NCI-H2227 (cell line): ENCODE results near the gene MYL4.
"Not testable (repeated sequence)": the region's sequence is repeated elsewhere in the genome, so short reads cannot be mapped to it uniquely, and the experiment has no call there.

Experiments used
- DNase-seq: peaks from one replicate; lab custom pipeline; 2025; ENCODE audit not compliant: unreplicated experiment; lab: John Stamatoyannopoulos, UW

MYL4 gene

DNA sequence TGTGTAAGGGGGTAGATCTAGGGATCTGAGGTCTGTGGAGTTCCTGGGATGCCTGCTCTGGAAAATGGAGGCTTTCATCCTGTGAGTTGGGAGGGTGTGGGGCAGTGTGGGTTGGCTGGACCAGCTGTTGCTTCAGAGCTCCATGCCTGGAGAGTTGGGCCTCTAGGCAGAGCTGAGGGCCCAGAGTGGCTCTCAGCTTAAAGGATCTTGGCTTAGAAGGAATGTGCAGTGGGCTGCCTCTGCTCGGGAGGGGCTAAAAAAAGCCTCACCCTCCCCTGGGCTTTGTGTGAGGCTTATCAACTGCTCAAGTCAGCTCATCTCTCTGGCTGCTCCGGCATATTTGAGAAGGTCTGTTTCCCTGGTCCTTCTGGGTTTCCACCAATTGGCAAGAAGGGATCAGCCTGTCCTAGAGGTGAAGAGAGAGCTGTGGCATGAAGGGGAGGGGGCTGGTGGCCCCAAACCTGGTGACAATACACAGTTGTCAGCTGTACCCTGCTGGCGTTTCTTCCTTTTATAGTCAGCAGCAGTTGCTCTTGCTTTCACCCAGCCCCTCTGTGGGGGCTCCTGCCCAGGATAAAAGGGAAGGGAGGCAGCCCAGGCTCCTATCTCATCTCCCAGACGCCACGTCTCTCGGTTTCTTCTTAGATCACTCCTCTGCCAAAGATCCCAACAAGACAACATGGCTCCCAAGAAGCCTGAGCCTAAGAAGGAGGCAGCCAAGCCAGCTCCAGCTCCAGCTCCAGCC, at the start of gene MYL4:
TSS of gene MYL4 (plus strand) at position 605 of the 745 bp plus-strand sequence. CDS start at position 680, 75 bp downstream.
- DNase-seq: no peak

DNA sequence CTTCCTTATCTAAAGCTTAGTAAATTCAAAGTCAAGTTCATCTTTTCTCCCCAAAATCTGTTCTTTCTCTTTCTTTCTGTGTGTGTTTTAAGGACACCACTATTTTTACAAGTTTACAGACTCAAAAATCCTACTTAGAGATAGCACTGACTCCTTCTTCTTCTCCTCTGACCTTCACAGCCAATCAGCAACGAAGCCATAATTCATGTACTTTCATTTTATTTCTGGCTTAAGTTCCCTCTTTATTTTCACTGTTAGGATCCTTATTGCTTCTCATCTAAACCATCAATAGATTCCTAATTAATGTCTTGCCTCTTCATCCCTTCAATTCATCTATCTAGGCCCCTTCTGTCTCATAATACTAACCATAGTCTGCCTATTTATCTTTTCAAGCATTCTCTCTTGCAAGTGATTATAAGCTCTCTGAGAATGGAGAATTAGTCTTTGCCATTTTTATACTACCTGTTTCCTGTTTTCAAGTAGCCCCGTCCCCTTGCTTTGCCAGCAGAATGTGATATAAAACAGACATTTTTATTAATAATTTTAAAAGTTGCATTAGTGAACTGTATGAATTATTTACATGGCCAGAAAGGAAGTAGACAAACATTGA, 47.0 kb upstream of the MYL4 start:
- no peak for DNase-seq

DNA sequence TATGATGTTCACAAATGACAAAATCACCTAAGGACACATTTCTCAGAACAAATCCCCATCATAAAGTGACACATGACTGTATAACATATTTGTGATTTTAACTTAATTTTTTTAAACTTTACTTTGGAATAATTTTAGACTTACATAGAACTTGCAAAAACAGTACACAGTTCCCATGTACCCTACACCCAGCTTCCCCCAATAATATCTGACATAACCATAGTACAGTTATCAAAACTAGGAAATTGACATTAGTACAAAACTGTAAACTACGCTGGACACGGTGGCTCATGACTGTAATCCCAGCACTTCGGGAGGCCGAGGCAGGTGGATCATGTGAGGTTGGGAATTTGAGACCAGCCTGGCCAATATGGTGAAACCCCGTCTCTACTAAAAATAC, 44.9 kb upstream of the MYL4 start:
- no peak for DNase-seq

DNA sequence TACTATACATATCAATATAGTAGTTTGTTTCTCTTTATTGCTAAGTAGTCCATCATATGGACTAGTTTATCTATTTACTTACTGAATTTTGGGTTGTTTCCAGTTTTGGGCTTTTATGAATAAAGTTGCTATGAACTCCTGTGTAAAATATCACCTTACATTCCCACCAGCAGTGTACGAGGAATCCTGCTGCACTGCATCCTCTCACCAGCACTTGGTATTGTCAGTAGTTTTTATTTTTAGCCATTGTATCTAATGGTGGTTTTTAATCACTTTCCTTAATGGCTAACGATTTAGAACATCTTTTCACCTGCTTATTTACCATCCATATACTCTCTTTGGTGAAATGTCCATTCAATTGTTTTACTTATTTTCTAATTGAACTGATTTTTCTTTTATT, 44.0 kb upstream of the MYL4 start:
- DNase-seq: no peak

DNA sequence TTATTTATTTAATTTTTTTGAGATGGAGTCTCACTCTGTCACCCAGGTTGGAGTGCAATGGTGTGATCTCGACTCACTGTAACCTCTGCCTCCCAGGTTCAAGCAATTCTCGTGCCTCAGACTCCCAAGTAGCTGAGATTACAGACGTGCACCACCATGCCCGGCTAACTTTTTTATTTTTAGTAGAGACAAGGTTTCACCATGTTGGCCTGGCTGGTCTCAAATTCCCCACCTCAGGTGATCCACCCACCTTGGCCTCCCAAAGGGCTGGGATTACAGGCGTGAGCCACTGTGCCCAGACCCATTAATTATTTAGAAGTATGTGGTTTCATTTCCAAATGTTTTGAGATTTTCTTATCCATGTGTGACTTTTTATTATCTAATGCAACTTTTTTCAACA, 42.3 kb upstream of the MYL4 start:
- not testable (repeated sequence) for DNase-seq

DNA sequence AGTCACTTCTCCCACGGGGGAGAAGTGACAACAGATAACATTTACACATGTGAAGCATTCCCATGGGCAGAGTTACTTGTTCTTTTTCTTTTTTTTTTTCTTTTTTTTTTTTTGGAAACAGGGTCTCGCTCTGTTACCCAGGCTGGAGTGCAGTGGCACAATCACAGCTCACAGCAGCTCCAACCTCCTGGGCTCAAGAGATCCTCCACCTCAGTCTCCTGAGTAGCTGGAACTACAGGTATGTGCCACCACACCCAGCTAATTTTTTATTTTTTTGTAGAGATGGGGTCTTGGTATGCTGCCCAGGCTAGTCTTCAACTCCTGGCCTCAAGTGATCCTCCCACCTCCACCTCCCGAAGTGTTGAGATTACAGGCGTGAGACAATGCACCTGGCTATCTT, 40.3 kb upstream of the MYL4 start:
- not testable (repeated sequence) for DNase-seq

DNA sequence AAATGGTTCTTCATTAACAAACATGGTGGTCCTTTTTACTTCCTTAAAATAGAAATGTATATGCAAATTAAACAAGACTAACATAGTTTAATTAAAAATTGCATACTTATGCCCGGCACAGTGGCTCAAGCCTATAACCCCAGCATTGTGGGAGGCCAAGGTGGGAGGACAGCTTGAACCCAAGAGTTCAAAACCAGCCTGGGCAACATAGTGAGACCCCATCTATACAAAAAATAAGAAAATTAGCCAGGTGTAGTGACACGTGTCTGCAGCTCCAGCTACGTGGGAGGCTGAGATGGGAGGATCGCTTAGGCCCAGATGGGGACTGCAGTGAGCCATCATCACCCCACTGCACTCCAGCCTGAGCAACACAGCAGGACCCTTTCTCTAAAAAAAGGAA, 38.4 kb upstream of the MYL4 start:
- DNase-seq: no peak

DNA sequence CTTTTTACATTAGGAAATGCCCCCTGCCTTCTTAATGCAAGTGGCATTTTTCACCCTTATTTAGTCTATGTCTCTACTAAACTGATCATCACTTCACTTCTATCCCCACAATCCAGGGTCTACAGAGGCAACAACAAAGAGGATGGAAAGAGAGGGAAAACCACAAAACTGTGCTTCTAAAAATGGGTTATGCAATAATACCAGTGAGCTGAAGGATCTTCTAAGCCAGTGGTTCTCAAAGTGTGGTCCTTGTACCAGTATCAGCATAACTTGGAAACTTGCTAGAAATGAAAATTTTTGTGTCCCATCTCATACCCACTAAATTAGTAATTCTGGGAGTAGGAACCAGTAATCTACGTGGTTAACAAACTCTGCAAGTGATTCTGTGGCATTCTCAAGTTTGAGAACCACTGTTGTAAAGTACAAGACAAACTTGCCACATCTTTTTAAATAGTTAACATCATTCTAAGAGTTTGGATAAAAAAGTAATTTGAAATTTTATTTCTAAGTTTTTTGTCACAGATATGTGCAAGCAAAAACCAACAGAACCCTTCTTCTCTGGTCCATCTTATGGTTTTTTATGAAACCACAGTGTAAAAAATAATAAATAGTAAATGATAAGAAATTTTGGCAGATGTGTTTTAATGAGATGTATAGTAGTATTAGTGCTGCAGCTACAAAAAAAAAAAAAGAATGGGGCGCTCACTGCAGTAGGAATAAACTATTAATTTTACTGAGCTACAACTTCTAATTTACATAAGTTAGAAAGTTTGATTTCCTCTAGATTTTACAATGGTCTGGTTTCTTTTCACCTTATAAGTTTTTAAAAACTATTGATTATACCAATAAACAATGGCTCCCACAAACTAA, 36.2 kb upstream of the MYL4 start:
- no peak for DNase-seq

DNA sequence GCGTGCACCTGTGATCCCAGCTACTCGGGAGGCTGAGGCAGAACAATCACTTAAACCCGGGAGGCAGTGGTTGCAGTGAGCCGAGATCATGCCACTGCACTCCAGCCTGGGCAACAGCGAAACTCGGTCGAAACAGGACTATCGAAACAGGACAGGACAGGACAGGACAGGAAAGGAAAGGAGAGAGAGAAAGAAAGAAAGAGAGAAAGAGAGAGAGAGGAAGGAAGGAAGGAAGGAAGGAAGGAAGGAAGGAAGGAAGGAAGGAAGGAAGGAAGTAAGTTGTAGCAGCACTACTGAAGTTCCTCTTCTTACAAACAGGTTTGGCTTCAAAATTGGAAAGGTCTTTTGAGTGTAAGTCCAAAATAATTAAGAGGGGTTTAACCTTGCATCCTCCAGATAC, 34.3 kb upstream of the MYL4 start:
- DNase-seq: not testable (repeated sequence)

DNA sequence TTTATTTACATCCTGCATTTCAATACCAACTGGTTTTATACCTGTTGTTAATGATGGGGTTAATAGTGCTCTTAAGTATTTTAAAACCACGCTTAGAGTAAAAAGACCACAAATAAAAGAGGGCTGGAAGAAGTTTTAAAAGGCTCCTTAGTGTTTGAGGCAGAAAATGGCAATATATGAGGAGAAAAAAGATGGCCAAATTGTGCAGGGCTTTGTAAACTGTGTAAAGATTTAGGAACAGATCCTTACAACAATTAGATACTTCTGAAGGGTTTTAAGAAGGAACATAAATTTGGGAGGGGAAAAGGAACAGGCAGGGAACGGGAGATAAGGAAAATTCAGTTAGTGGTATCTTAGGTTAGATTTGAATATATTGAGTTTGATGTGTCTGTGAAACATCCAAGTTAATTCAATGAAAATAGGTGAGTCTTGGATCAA, 32.7 kb upstream of the MYL4 start:
- DNase-seq: no peak

DNA sequence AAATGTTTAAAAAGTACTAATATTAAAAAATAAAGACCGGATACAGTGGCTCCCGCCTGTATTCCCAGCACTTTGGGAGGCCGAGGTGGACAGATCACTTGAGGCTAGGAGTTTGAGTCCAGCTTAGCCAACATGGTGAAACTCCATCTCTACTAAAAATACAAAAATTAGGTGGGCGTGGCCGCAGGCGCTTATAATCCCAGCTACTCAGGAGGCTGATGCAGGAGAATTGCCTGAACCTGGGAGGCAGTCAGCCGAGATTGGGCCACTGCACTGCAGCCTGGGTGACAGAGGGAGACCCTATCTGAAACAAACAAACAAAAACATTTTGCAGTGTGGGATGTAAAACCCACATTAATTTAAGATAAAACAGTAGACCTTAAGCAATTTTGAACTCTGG, 31.9 kb upstream of the MYL4 start:
- no peak for DNase-seq

DNA sequence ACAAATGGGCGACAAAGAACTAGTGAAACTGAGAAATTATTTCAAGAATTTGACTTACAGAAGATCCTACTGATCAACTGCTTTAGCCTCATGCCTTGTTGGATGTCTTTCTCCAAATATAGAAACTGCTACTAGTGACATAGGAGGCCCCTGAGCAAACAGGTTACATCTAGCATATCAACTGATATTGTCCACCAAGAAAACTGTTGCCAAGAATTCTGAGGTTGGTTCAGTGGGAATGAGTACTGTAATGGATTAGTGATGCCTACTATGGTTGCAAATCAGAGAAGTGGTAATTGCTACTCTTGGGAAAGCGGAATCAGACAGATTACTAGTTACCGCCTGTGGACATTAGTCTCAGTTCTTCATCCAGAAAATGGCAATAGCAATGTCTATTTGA, 30.0 kb upstream of the MYL4 start:
- DNase-seq: no peak

DNA sequence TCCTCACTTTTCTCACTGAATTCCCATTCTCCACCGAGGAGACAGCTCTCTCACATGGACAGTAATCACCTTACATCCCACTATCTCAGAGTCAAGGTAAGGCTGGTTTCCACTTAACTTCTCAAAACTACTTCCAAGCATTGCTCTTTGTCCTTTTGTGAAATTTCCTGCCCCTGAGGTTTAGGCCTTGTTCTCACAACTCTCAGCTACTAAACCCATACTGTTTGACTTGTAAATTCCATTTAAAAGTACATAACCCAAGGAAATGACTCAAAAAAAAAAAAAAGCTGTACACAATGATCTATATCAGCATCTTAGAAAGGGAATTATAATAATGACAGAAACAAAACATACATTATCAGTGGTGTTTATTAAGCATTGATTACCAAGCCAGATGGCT, 28.8 kb upstream of the MYL4 start:
- no peak for DNase-seq

DNA sequence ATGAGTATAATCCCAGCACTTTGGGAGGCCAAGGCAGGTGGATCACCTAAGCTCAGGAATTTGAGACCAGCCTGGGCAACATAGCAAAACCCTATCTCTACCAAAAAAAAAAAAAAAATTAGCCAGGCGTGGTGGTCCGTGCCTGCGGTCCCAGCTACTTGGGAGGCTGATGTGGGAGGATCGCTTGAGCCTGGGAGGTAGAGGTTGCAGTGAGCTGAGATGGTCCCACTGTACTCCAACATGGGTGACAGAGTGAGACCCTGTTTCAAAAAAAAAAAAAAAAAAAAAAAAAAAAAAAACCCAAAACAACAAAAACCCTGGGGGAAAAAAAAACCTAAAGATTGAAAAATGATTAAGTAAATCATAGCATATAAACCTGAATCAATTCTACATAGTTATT, 28.2 kb upstream of the MYL4 start:
- DNase-seq: not testable (repeated sequence)

DNA sequence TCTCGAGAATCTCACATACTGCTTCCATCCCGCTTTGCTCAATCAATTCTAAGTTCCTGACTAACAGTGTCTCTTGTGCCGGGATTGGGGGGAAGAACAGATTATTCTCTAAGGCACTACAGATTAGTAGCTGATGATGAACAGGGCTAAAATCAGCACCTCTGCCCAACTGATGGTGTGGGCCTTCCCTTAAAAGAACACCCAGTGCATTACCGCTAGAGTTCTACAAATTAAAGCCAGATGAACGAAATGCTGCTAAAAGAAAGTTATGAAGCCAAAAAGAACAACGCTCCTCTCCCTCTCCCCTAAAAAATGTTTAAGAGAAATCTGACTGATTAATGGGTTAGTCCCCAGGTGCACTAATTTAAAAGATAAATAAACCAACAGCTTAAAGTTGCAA, 24.5 kb upstream of the MYL4 start:
- no peak for DNase-seq

DNA sequence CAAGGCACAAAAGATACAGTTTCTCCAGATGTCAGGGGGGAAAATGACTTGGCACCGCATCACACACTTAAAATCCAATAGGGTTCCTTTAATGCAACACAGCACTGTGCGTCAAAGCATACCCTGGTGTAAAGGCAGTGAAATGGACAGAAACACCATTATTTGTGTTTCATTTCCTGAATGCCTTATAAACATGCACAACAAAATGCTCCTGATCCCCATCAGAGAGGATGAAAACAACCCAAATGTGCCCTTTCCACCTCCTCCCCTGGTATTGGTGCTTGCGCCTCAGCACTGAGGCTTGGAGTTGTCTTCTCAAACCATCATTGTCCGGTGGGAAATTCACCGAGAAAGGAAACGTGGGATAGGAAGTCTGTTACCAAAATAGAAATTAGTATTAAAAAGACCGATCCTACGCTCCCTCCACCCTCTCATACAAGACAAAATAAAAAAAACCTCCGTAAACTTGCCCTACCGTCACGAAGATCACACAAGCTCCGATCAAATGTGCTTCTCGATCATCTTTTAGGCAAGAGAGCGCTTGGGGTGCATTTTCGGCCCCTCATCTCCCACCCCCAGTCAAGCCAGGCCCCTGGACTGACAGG, 20.8 kb upstream of the MYL4 start:
- no peak for DNase-seq

DNA sequence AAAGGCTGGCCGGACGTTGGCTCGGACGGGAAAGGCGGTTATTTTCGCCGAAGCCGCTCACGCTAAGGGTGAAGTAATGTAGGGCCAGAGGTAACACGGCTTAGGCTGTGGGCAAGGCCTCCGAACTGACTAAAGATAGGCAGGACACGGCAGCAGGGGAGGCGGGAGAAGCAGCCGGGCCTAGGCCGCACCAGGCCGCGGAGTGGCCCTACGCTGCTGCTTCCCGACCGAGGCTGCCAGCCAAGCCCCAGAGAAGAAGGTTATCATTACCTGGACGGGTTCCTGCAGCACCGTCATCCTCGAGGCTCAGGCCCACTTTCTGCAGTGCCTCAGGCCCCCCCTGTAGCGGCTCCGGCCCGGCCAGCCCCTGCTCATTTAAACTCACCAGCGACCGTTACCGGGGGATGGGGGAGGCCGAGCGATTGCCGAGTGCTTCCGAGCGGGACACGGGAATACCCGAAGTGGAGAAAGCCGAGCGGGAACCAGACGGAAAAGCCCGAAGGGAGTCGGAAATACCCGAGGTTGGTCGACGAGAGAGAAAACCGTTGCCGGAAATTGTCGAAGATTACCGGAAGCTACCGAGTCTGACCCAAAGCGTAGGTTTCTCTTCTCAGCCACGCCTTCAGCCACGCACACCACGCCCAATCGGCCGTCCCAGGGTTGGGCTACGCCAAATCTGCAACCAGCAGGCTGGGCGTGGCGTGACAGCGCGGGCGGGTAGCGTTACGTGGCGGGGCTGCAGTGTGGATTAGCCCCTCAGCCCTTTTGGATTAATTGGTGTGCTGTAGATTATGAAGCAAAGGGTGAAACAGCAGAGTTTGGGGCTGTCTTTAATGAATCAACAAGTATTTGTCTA, 20.0 kb upstream of the MYL4 start, which contains the start of gene CDC27:
TSS of gene CDC27 (minus strand) at position 420 of the 856 bp plus-strand sequence. CDS start at position 297, 123 bp downstream.
- DNase-seq: peak; percentile 100

DNA sequence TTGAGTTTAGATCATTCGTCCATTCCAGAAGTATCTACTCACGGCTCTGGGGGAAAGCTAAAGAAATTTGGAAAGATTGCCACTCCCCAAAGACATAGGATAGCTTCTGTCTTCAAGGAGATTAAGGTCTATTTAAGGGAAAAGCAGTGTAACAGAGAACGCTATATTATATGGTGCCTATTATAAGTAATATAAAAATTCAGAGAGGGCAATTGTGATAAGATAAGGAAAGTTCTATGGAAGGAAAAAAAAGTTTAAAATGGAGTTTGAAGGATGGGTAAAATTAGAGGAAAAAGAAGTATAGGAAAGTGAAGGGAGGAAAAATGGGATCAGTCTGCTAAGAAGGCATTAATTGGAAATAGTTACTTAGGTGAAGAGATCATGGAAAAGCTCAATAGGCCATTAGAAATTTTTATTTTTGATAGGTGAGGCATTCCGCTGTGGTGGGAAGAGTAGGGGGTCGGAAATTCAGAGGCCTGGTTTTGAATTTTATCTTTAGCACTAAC, 19.4 kb upstream of the MYL4 start:
- DNase-seq: no peak

DNA sequence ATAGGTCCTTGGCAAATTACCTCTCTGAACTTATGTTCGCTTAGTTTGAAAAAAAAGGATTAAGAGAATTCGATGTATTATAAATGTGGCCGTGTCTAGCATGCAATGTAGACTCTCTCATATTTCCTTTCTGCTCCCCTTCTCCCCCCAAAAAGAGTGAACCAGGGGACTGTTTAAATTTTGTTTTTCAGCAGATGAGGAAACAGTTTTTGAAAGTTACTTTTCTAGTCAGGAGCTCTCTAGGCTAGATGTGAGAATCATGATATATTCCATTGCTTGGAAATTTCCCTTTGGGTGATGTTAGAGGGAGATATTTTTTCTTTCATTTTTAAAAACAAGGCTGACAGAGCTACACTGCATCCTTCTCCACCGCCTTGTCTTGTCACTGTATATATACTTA, 18.9 kb upstream of the MYL4 start:
- no peak for DNase-seq

DNA sequence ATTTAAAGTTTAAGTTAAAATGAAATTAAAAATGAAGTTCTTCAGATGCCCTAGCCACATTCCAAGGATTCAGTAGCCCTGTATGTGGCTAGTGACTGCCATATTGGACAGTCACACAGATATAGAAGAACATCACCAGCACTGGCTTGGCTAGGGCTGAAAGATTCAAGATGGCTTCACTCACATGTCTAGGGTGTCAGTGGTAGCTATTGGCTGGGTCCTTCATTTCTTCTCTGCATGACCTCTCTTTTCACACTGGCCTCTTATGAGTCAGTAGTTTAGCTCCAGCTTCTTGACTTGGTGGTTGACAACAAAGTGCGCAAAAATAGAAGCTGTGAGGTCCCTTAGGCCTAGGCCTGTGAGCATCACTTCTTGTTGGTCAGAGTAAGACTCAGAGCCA, 18.4 kb upstream of the MYL4 start:
- DNase-seq: no peak
